GM19193 (cell line): ENCODE measurements around the gene KLRB1.

Experiments used
- POLR2A ChIP-seq: IDR thresholded peaks from 4 replicates; pipeline ENCODE4 v1.6.1; 2011; ENCODE audit not compliant: insufficient read depth, insufficient read length; ENCODE audit errors: extremely low read depth

The KLRB1 gene

DNA sequence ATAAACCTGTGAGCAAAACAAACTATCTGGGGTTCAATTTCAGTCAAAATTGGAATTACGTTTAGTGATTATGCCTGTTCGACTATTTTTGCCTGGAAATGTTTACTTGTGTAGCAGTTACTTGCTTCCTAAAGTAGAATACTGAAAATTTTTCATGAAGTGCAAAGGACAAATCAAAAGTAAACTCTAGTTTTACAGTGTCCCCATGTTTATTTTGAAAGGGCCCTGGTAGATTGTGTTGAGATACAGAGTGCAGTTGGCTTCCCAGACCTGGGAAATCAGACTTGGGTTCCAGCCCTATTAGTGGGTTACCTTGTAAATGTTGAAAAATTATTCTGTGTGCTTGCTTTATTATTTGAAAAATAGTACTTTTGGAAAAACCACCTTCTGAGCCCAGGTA is 17.3 kb downstream of the KLRB1 start:
- TF ChIP-seq POLR2A: no peak

DNA sequence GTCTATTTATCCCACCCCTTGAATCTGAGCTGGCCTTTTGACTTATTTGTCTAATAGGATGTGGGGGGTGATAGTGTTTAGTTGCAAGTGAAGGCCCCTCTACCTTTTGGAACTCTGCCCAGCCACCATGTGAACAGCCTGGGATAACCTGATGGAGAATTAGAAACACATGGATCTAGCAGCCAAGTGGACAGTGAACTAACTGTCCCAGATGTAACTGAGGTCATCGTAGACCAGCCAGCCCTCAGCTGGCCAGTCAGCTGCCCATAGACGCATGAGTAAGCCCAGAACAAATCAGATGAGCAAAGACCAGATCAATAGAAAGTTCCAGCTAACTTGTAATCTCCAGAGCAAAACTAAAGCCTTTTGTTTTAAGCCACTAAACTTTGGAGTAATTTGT is 19.0 kb downstream of the KLRB1 start:
- no peak for TF ChIP-seq POLR2A

DNA sequence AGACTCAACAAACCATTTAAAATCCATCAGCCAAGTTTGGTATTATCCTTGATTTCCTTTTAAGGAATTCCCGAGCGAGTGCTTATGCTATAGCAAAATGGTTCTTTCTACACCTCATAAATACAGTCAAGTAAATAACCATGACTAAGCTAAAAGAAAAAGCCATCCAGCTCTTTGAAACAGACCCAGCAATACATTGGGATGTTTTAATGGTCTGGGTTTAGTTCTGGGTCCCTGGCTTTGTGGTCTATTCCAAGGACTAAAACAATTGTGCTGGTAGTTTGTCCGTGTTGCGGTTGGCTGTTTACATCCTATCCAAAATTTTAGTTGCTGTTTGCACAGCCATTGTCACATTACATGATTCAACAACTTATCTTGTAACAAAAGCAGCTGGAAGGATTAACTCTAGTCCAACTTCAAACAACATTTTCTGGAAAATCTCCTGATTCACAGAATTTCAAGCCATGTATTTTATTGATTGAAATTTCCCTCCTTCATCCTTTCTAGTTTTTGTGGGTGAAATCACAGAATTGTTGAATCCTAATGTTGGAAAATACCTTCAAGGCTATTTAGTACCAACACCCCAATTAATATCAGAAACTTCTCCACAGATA is 19.6 kb downstream of the KLRB1 start:
- no peak for TF ChIP-seq POLR2A
